DND-41 (cell line): ENCODE measurements around the gene HERC3.

Experiments
- CTCF ChIP-seq: IDR thresholded peaks from 2 replicates; pipeline ENCODE4 v1.5.1; 2012; ENCODE audit warnings: borderline replicate concordance, low read length, moderate library complexity, mild to moderate bottlenecking; ENCODE audit not compliant: poor library complexity, severe bottlenecking; ENCODE audit errors: extremely low read depth
- EZH2 ChIP-seq: IDR thresholded peaks from 3 replicates; pipeline ENCODE4 v1.6.1; 2012; ENCODE audit warnings: borderline replicate concordance, low read depth, mild to moderate bottlenecking, moderate library complexity, low read length, inconsistent platforms; ENCODE audit not compliant: severe bottlenecking

DNA sequence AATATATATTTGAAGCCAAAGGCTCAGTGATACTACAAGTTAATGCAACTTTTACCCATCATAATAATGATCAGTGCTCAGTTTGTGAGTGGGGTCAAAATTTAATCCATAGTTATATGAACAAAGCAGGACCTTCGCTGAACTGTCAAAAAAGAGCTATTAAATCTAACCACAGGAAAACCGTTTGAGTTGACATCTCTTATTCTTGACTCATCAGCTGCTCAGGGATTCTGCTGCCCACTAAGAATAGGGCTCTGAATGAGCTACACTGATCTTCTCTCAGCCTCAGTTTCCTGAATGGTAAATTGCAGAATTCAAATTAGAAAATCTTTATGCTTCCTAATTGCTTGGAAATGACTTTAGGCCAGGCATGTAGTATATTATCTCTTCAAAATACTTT, 150.3 kb downstream of the HERC3 start:
- TF ChIP-seq CTCF (no peak), EZH2 (no peak)
